Measurements from ENCODE around the gene UBE2A. TPM values are rescaled to one million over a fixed set of nuclear protein-coding genes. Genes with fewer than 3 reads are reported as not detected.

The UBE2A gene
- total RNA-seq, 1 donor from 2014 or later, result 35.8 TPM

DNA sequence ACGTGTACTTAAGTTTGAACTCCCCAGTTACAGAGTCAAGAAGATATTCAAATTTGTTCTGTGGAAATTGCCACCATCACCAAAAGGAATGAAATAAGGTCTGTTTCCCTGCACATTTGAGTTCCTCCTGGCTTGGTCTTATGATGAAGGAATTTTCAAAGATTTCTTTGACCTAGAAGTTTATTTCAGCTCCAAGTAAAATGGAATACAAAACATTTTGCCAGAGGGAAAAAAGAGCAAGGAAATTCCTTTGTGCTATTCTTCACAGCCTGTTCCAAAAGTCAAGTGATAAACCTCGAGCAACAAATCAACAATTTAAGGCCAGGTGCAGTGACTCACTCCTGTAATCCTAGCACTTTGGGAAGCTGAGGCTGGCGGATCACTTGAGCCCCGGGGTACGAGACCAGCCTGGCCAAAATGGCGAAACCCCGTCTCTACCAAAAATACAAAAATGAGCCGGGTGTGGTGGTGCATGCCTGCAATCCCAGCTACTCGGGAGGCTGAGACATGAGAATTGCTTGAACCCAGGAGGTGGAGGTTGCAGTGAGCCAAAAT, 28.4 kb downstream of the UBE2A start:
- intact Hi-C loops (cut with DNase I), result loop anchor here (10.0 kb wide), 1 partner anchor 92 kb away; the partner anchor contains the start of gene SEPTIN6
- Histone ChIP-seq H3K4me3 (no peak overlapping the region), H3K9me3 (no peaks in the 10 kb centered on the region), H3K4me1 (no peaks in the 10 kb centered on the region), H3K27ac (no peak overlapping the region), H3K36me3 (no peaks in the 10 kb centered on the region), H3K27me3 (no peaks in the 10 kb centered on the region)
- no peak for TF ChIP-seq POLR2AphosphoS5 (IDR thresholded peaks at IDR 0.05; ENCODE audit: insufficient read depth in 1 of 2, low read depth in 1 of 2)
- TF ChIP-seq, protein P1, sequence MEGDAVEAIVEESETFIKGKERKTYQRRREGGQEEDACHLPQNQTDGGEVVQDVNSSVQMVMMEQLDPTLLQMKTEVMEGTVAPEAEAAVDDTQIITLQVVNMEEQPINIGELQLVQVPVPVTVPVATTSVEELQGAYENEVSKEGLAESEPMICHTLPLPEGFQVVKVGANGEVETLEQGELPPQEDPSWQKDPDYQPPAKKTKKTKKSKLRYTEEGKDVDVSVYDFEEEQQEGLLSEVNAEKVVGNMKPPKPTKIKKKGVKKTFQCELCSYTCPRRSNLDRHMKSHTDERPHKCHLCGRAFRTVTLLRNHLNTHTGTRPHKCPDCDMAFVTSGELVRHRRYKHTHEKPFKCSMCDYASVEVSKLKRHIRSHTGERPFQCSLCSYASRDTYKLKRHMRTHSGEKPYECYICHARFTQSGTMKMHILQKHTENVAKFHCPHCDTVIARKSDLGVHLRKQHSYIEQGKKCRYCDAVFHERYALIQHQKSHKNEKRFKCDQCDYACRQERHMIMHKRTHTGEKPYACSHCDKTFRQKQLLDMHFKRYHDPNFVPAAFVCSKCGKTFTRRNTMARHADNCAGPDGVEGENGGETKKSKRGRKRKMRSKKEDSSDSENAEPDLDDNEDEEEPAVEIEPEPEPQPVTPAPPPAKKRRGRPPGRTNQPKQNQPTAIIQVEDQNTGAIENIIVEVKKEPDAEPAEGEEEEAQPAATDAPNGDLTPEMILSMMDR (IDR thresholded peaks at IDR 0.05), result no peak
- TF ChIP-seq POLR2A (IDR thresholded peaks at IDR 0.05), result no peak
- DNase-seq (ENCODE audit: extremely low spot score in 2 of 2), result no peak

DNA sequence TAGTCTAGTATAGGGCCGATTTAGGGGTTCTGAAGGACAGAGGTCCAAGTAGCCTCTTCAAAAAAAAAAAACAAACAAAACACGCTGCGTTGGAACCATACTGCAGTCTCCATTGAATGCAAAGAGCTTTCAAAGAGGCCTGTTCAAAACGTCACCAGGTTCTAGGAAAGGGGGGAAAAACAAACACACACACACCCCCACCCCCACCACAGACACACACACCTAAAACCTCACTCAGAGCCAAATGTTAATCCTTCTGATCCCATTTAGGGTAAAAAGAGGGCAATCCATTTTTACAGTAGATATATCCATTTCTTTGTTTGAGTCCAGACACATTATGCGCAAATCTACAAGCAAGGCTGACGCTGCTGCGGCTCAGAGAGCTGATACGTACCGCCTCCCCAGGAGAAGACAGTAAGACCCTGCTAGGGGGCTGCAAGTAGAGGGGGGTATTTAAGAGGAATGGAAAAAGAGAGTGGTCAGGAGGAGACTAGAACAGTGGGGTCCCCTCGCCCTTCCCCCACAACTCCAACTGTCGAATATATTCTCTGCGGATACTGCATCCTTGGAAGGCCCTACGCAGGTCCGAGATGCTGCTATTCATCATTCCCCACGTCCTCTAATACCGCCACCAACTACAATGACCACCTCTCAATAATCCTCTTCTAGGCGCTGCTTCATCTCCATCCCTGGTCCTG, 30.6 kb downstream of the UBE2A start:
- no peak for DNase-seq (ENCODE audit: extremely low spot score in 2 of 2)
- Histone ChIP-seq H3K4me1 (no peaks in the 10 kb centered on the region), H3K36me3 (no peaks in the 10 kb centered on the region), H3K27ac (peak overlapping the region; percentile 95), H3K27me3 (no peaks in the 10 kb centered on the region), H3K4me3 (peak overlapping the region; percentile 67 to 76), H3K9me3 (no peaks in the 10 kb centered on the region)
- intact Hi-C loops (cut with DNase I), result loop anchor here (10.0 kb wide), 1 partner anchor 90 kb away; the partner anchor contains the start of gene SEPTIN6
- TF ChIP-seq POLR2A (IDR thresholded peaks at IDR 0.05) (no peak), POLR2AphosphoS5 (IDR thresholded peaks at IDR 0.05; ENCODE audit: insufficient read depth in 1 of 2, low read depth in 1 of 2) (no peak)
- TF ChIP-seq, protein P1 (IDR thresholded peaks at IDR 0.05), result no peak

DNA sequence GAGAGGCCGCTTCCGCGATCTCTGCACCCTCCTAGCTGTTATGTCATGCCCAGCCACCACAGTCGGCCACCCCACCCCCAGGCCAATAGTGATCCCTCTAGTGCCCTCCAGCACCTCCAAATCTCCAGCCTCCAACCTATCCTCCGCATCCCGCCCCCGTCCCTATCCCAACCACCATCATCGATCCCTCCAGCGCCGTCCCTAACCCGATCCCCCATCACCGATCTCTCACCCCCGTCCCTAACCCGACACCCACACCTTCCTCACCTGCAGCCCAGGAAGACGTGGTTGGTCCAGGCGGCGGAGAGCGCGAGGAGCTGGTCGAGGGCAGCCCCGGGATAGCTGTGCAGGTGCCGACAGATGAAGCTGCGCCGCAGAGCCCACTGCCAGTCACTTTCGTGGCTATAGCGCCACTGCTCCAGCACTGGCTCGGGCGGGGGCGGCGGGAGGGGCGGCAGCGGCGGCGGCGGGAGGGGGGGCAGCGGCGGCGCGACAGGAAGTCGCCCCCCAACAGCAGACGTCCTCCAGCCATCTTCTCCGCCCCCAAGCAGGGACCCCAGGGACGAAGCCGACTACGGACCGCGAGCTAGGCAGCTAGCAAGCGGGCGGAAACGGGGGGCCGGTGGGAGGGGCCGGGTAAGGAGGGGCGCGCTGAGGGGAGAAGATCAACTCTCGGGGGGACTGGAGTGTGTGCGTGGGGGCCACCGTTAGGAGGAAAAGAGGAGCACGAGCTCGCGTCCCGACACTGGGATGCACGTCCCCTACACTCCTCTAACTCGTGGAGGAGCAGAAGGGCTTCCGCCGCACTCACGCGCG, 31.3 kb downstream of the UBE2A start:
- H3K27ac ChIP-seq, result peak overlapping the region; percentile 95
- no peaks in the 10 kb centered on the region for H3K4me1 ChIP-seq
- H3K27me3 ChIP-seq, result no peaks in the 10 kb centered on the region
- DNase-seq (ENCODE audit: extremely low spot score in 2 of 2), result no peak
- H3K36me3 ChIP-seq, result no peaks in the 10 kb centered on the region
- TF ChIP-seq POLR2AphosphoS5 (IDR thresholded peaks at IDR 0.05; ENCODE audit: insufficient read depth in 1 of 2, low read depth in 1 of 2) (no peak), POLR2A (IDR thresholded peaks at IDR 0.05) (no peak)
- TF ChIP-seq, protein P1 (IDR thresholded peaks at IDR 0.05), result no peak
- peak overlapping the region; percentile 67 to 76 for H3K4me3 ChIP-seq
- no peaks in the 10 kb centered on the region for H3K9me3 ChIP-seq
- intact Hi-C loops (cut with DNase I), result loop anchor here (10.0 kb wide), 1 partner anchor 89 kb away; the partner anchor contains the start of gene SEPTIN6

DNA sequence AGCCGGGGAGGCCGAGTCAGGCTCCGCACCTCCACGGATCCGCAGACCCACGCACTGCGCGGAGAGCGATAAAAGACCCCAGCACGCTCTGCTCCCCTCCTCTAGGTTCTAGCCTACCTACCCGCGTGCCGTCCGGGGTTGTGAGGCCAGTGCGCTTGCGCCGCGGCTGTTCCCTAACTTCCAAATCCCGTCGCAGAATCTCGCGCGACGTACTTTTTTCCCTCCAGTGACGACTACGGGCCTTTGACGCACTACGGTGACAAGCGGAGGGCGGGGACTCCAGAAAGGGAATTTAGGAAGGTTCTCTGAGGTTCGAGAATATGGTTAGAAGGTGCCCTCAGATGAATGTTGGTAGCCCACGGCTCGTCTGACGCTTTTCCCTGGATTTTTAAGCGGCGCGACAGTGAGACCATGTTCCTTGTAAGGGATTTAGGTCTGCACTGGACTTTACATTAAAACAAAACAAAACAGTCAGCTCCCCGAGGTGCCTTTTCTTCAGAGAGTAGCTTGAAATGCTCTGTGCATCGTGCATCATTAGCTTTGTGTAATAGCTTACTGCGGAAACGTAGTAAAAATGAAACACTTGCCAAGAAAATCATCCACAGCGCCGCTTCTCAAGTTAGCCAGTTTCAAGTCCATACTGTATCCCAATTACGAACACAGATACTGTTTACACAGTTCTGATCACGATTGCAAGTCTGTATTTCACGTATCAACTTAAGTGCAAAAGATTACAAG, 32.1 kb downstream of the UBE2A start, which contains the start of gene NKRF:
NKRF (minus strand) TSS at position 145 of the 738 bp plus-strand sequence.
- Histone ChIP-seq H3K4me3 (peak within 1 kb of the TSS; percentile 67 to 76), H3K27ac (peak within 1 kb of the TSS; percentile 95), H3K4me1 (no peaks in the 10 kb centered on the region), H3K9me3 (no peaks in the 10 kb centered on the region), H3K27me3 (no peaks in the 10 kb centered on the region), H3K36me3 (no peaks in the 10 kb centered on the region)
- DNase-seq (ENCODE audit: extremely low spot score in 2 of 2), result peak in 1 of 2 donors; percentile 90
- intact Hi-C loops (cut with DNase I), result loop anchor here (10.0 kb wide), 1 partner anchor 88 kb away; the partner anchor contains the start of gene SEPTIN6
- TF ChIP-seq POLR2A (IDR thresholded peaks at IDR 0.05) (peak; percentile 69 to 75), POLR2AphosphoS5 (IDR thresholded peaks at IDR 0.05; ENCODE audit: insufficient read depth in 1 of 2, low read depth in 1 of 2) (peak; percentile 93 to 96)
- TF ChIP-seq, protein P1 (IDR thresholded peaks at IDR 0.05), result no peak

All from vagina (tissue), 2 donors.